ENCODE results near the gene SLC12A9.
"Not testable (repeated sequence)": the region's sequence is repeated elsewhere in the genome, so short reads cannot be mapped to it uniquely, and the experiment has no call there.

The SLC12A9 gene

GRCh38 chr7:100899432-100899831 is 46.9 kb downstream of the SLC12A9 start:
- FAIRE-seq: no peak

- FAIRE-seq: no peak
Measured at GRCh38 chr7:100900978-100901377, 48.5 kb downstream of the SLC12A9 start.

- FAIRE-seq: no peak
Measured at GRCh38 chr7:100901921-100902332, 49.4 kb downstream of the SLC12A9 start.

- FAIRE-seq: no peak
Measured at GRCh38 chr7:100902638-100903037, 50.1 kb downstream of the SLC12A9 start.

GRCh38 chr7:100908512-100908911 is 56.0 kb downstream of the SLC12A9 start:
- FAIRE-seq: no peak

- FAIRE-seq: not testable (repeated sequence)
Measured at GRCh38 chr7:100910443-100910842, 57.9 kb downstream of the SLC12A9 start.

- FAIRE-seq: no peak
Measured at GRCh38 chr7:100911484-100911883, 59.0 kb downstream of the SLC12A9 start.

- FAIRE-seq: no peak
Measured at GRCh38 chr7:100914208-100914878, 61.8 kb downstream of the SLC12A9 start.

GRCh38 chr7:100914879-100915447 is 62.5 kb downstream of the SLC12A9 start:
- no peak for FAIRE-seq
